GM23248 (cell line): ENCODE data around the gene FDX1.

Experiments
- EZH2 ChIP-seq: fragments of 200-600 bp; sonication (generic); IDR thresholded peaks from 2 replicates; pipeline ENCODE4 v1.6.1; 2018; ENCODE audit warnings: antibody characterized with exemption, mild to moderate bottlenecking; ENCODE audit not compliant: insufficient read depth, poor library complexity, severe bottlenecking
- EZH2phosphoT487 ChIP-seq: fragments of 200-600 bp; sonication (generic); IDR thresholded peaks from 2 replicates; pipeline ENCODE4 v1.6.1; 2018; ENCODE audit warnings: antibody characterized with exemption, moderate library complexity, mild to moderate bottlenecking, low read depth; ENCODE audit not compliant: insufficient read depth

DNA sequence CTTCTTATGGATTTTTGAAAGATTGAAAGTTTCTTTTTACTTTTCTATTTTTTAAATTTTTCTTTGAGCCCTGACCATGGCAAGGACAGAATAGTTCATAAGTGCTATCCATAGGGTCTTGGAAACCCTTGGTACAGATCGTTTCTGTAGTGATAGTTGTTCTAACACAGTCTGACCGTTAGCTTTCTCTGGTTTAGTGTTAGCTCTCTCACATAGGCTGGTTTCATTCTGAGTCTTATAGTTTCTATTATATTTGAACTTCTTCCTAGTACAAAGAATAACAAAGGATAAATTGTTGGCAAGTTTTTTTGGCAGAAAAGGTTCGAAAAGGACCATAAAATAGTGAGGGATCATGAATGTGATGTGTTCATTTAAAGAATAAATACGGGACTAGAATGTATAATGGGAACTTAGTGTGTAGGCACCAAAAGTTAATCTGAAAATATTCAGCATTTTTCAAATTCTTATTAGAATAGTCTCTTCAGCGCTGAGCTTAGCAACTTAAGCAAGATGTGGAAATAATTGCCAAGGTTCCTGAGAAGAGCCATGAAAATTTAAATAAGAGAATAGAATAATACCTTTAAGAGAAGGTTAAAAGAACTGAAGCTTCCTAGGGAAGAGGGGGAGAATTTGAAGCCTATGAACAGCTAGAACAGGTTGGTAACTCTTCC is 24.1 kb downstream of the FDX1 start:
- TF ChIP-seq EZH2phosphoT487: no peak
- TF ChIP-seq EZH2: no peak
